CD4-positive, alpha-beta T cell (primary cell): Measurements from ENCODE around the gene SDK1. TPM values are rescaled to one million over a fixed set of nuclear protein-coding genes. Genes with fewer than 3 reads are reported as not detected.
"Not testable (repeated sequence)": the region's sequence is repeated elsewhere in the genome, so short reads cannot be mapped to it uniquely, and the experiment has no call there.

ENCODE experiments used
- ATAC-seq: fragments of 200-7000 bp; cut with Tn5 transposase; one replicate; pipeline ENCODE4 v1.10.0; 2022; ENCODE audit warnings: mild to moderate bottlenecking; ENCODE audit not compliant: poor library complexity
- CTCF ChIA-PET: fragments of 350-600 bp; sonication (Branson Sonifier 250); formaldehyde crosslinking; loops from one replicate; lab custom pipeline; 2021; ENCODE audit warnings: antibody characterized with exemption, inconsistent platforms; lab: Charles Lee
- POLR2A ChIA-PET: fragments of 350-600 bp; sonication (Branson Sonifier 250); formaldehyde crosslinking; loops from one replicate; lab custom pipeline; 2021; ENCODE audit warnings: antibody characterized with exemption, inconsistent platforms; lab: Charles Lee
- DNase-seq, 14 experiments: peaks; one replicate each; pipeline ENCODE4 v3.0.0-alpha.2; 2013 to 2020; ENCODE audit warnings: mixed read lengths in 2 of 14
- H3K27ac ChIP-seq, 2 donors: one replicate each; pipeline versions ENCODE4 v1.5.1 to v1.7.0; 2013; ENCODE audit warnings: low read length in 2 of 2, low read depth in 1 of 2, mild to moderate bottlenecking in 1 of 2
- H3K27me3 ChIP-seq, 2 experiments: 1 replicate in 1 of 2; 2 replicates in 1 of 2; pipeline versions ENCODE4 v1.6.1 to v1.7.0; 2013; ENCODE audit warnings: low read length in 2 of 2, control low read depth in 1 of 2, mild to moderate bottlenecking in 1 of 2, moderate library complexity in 1 of 2; ENCODE audit not compliant: insufficient read depth in 2 of 2, control insufficient read depth in 1 of 2
- H3K36me3 ChIP-seq: one replicate; pipeline ENCODE4 v1.6.1; 2013; ENCODE audit warnings: low read length, control low read depth; ENCODE audit not compliant: insufficient read depth
- H3K4me1 ChIP-seq: one replicate; pipeline ENCODE4 v1.6.1; 2013; ENCODE audit warnings: low read length, control low read depth; ENCODE audit not compliant: insufficient read depth
- H3K4me3 ChIP-seq: one replicate; pipeline ENCODE4 v1.5.1; 2013; ENCODE audit warnings: mild to moderate bottlenecking, low read length, moderate library complexity
- H3K9me3 ChIP-seq, 2 experiments: 1 replicate in 1 of 2; 2 replicates in 1 of 2; pipeline versions ENCODE4 v1.6.1 to v1.7.0; 2013; ENCODE audit warnings: low read length in 2 of 2, mild to moderate bottlenecking in 2 of 2, control low read depth in 1 of 2, moderate library complexity in 1 of 2; ENCODE audit not compliant: control insufficient read depth in 1 of 2, insufficient read depth in 1 of 2
- H3K27ac Mint-ChIP-seq: one replicate; pipeline ENCODE4 v1.8.0; 2020; ENCODE audit warnings: mixed read lengths
- H3K27me3 Mint-ChIP-seq: one replicate; pipeline ENCODE4 v1.8.0; 2021; ENCODE audit warnings: mixed read lengths
- H3K36me3 Mint-ChIP-seq: one replicate; pipeline ENCODE4 v1.8.0; 2021; ENCODE audit warnings: low read depth, mixed read lengths
- H3K4me1 Mint-ChIP-seq: one replicate; pipeline ENCODE4 v1.8.0; 2021; ENCODE audit warnings: low read depth, mixed read lengths
- H3K4me3 Mint-ChIP-seq: one replicate; pipeline ENCODE4 v1.8.0; 2020; ENCODE audit warnings: mild to moderate bottlenecking, mixed read lengths
- H3K9me3 Mint-ChIP-seq: one replicate; pipeline ENCODE4 v1.8.0; 2020; ENCODE audit warnings: mixed read lengths
- intact Hi-C, 2 experiments: fragments of 100-400 bp; cut with DNase I in 1 of 2; cut with micrococcal nuclease in 1 of 2; formaldehyde crosslinking; loops; one replicate each; pipeline versions ENCODE4 v1.15.1 to v1.9.0; 2023 to 2025; cut with DNase I, micrococcal nuclease
- total RNA-seq, 174 experiments: library from RNA in 2 of 174; stranded (reverse) in 2 of 174; gene quantifications; one replicate each; pipeline ENCODE4 v1.2.3 and lab custom pipeline; 2021 to 2026
- TF ChIP-seq, protein P1 (sequence below): fragments of 200-600 bp; IDR thresholded peaks from one replicate; pipeline ENCODE4 v1.8.0; 2022; ENCODE audit warnings: antibody characterized with exemption, mild to moderate bottlenecking

Gene SDK1
- total RNA-seq, 2 experiments from 2014 or later, result 1.1 to 1.3 TPM

DNA sequence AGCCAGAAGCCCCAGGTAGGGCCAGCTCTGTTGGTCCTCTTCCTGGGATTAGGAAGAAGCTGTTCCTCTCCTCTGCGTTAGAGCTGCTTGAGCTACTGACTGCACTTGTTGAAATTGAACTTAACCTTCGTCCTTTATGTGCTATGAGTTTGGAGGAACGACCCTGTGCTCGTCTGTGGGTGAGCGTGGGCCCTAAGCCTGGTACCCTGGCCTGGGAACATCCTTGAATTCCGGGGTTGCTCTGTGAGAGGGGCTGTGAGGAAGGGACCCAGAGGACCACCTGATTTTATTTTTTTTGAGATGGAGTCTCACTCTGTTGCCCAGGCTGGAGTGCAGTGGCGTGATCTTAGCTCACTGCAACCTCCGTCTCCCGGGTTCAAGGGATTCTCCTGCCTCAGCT is 933.8 kb downstream of the SDK1 start:
- Histone ChIP-seq H3K4me1 (no peaks in the 10 kb centered on the region), H3K36me3 (no peaks in the 10 kb centered on the region), H3K27me3 (no peaks in the 10 kb centered on the region), H3K9me3 (no peaks in the 10 kb centered on the region), H3K4me3 (no peak overlapping the region), H3K27ac (no peak overlapping the region)
- no peak for DNase-seq
- no peaks in the 10 kb centered on the region for H3K27me3 Mint-ChIP-seq
- TF ChIP-seq, protein P1, sequence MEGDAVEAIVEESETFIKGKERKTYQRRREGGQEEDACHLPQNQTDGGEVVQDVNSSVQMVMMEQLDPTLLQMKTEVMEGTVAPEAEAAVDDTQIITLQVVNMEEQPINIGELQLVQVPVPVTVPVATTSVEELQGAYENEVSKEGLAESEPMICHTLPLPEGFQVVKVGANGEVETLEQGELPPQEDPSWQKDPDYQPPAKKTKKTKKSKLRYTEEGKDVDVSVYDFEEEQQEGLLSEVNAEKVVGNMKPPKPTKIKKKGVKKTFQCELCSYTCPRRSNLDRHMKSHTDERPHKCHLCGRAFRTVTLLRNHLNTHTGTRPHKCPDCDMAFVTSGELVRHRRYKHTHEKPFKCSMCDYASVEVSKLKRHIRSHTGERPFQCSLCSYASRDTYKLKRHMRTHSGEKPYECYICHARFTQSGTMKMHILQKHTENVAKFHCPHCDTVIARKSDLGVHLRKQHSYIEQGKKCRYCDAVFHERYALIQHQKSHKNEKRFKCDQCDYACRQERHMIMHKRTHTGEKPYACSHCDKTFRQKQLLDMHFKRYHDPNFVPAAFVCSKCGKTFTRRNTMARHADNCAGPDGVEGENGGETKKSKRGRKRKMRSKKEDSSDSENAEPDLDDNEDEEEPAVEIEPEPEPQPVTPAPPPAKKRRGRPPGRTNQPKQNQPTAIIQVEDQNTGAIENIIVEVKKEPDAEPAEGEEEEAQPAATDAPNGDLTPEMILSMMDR, result no peak
- no peaks in the 10 kb centered on the region for H3K36me3 Mint-ChIP-seq
- H3K4me1 Mint-ChIP-seq, result peaks cover under 1% of the 10 kb centered on the region
- CTCF ChIA-PET, result no interaction called here
- POLR2A ChIA-PET, result no interaction called here
- intact Hi-C loops, result no loop called here
- no peaks in the 10 kb centered on the region for H3K9me3 Mint-ChIP-seq
- H3K27ac Mint-ChIP-seq, result no peak overlapping the region
- H3K4me3 Mint-ChIP-seq, result no peak overlapping the region
- ATAC-seq, result no peak

DNA sequence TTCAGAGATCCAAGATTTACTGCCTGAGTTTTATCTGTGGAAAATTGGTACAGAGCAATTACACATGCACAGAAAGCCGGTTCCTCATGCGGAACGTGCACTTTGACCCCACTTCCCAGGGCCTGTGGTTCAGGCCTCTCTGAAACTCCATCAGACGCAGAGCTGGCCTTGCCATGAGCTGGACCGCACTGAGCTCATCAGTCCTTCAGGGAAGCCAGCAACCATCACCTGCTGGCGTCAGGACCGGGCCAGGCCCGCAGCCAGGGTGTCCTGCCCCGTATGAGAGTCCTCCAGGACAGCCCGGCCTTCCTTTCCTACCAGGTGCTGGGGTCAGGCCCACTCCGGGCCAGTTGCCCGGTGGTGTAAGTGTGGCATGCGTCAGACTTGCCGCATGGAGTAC is 934.5 kb downstream of the SDK1 start:
- Histone ChIP-seq H3K4me3 (no peak overlapping the region), H3K4me1 (no peaks in the 10 kb centered on the region), H3K27ac (no peak overlapping the region), H3K36me3 (no peaks in the 10 kb centered on the region), H3K27me3 (no peaks in the 10 kb centered on the region), H3K9me3 (no peaks in the 10 kb centered on the region)
- H3K27me3 Mint-ChIP-seq, result no peaks in the 10 kb centered on the region
- no peak overlapping the region for H3K4me3 Mint-ChIP-seq
- intact Hi-C loops, result no loop called here
- H3K9me3 Mint-ChIP-seq, result no peaks in the 10 kb centered on the region
- H3K36me3 Mint-ChIP-seq, result no peaks in the 10 kb centered on the region
- no peak overlapping the region for H3K27ac Mint-ChIP-seq
- ChIA-PET POLR2A (no interaction called here), CTCF (no interaction called here)
- H3K4me1 Mint-ChIP-seq, result peaks cover 7% of the 10 kb centered on the region
- DNase-seq, result no peak
- TF ChIP-seq, protein P1, result no peak
- no peak for ATAC-seq

DNA sequence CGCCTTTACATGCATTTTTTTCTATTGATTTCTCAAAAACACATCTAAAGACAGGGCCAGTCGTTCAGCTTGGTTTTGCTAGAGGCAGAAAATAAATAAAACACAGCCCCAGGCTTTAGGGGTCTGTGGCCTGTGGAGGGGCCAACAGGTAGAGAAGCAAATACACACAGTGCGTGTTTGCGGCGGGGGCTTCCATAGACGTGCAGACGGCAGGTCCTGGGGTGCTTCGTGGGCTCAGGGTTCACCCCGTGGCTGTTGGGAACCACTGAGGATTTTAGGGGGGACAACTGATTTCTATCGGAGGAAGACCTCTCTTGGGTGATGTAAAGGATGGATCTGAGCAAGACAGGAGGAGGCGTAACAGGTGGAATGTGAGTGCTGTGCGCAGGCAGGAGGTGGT is 935.3 kb downstream of the SDK1 start:
- H3K4me3 Mint-ChIP-seq, result no peak overlapping the region
- Histone ChIP-seq H3K9me3 (no peaks in the 10 kb centered on the region), H3K27ac (no peak overlapping the region), H3K4me1 (no peaks in the 10 kb centered on the region), H3K4me3 (no peak overlapping the region), H3K36me3 (no peaks in the 10 kb centered on the region), H3K27me3 (no peaks in the 10 kb centered on the region)
- H3K27me3 Mint-ChIP-seq, result no peaks in the 10 kb centered on the region
- DNase-seq, result no peak
- ChIA-PET POLR2A (no interaction called here), CTCF (no interaction called here)
- TF ChIP-seq, protein P1, result no peak
- no peaks in the 10 kb centered on the region for H3K9me3 Mint-ChIP-seq
- no peak overlapping the region for H3K27ac Mint-ChIP-seq
- intact Hi-C loops, result no loop called here
- no peak for ATAC-seq
- no peaks in the 10 kb centered on the region for H3K36me3 Mint-ChIP-seq
- H3K4me1 Mint-ChIP-seq, result peaks cover 15% of the 10 kb centered on the region

DNA sequence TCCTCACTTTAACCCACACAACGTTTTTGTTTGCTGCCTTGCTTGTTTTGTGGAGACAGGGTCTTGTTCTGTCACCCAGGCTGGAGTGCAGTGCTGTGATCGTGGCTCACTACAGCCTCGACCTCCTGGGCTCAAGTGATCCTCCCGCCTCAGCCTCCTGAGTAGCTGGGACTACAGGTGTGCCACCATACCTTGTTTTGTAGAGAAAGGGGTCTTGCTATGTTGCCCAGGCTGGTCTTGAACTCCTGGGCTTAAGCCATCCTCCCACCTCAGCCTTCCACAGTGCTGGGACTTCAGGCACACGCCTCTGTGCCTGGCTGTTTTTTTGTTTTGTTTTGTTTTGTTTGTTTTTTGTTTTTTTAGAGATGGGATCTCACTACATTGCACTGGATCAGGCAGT is 935.8 kb downstream of the SDK1 start:
- H3K4me3 Mint-ChIP-seq, H3K4me1 ChIP-seq, CTCF ChIA-PET, H3K27me3 Mint-ChIP-seq, ATAC-seq, H3K27me3 ChIP-seq, H3K9me3 ChIP-seq, DNase-seq, POLR2A ChIA-PET, H3K36me3 ChIP-seq, H3K36me3 Mint-ChIP-seq, H3K27ac ChIP-seq, H3K27ac Mint-ChIP-seq, H3K4me3 ChIP-seq, intact Hi-C loops, H3K9me3 Mint-ChIP-seq: not testable (repeated sequence)
- H3K4me1 Mint-ChIP-seq, result peaks cover 15% of the 10 kb centered on the region
